ENCODE results near the gene MAP4K2. TPM values are rescaled to one million over a fixed set of nuclear protein-coding genes. Genes with fewer than 3 reads are reported as not detected.
"Not testable (repeated sequence)": the region's sequence is repeated elsewhere in the genome, so short reads cannot be mapped to it uniquely, and the experiment has no call there.

Gene MAP4K2
- total RNA-seq, 5 donors from 2014 or later (not counting 1 experiment from before 2014, with no cell fraction given) = 80.9 to 131 (median 102) TPM

GRCh38 chr11:64848214-64848825, 45.3 kb upstream of the MAP4K2 start:
- Histone ChIP-seq H3K4me1 (ENCODE audit: control insufficient read depth in 1 of 2, extremely low read depth in 1 of 2, insufficient read depth in 2 of 2, low read length in 2 of 2) (peaks cover 44 to 85% of the 10 kb centered on the region in 2 experiments), H3K27ac (ENCODE audit: low read length) (peak overlapping the region; percentile 93), H3K4me3 (ENCODE audit: control insufficient read depth in 1 of 2, extremely low read depth in 1 of 2, low read length in 1 of 2) (no peak overlapping the region), H3K27me3 (replicated peaks in 1 of 2; ENCODE audit: control insufficient read depth in 2 of 2, extremely low read depth in 1 of 2, insufficient read depth in 2 of 2, low read length in 1 of 2) (no peaks in the 10 kb centered on the region), H3K36me3 (ENCODE audit: control insufficient read depth in 2 of 2, extremely low read depth in 1 of 2, insufficient read depth in 1 of 2, low read length in 1 of 2) (peaks cover 6 to 16% of the 10 kb centered on the region in 2 donors), H3K9me3 (no peaks in the 10 kb centered on the region)
- Mint-ChIP-seq H3K27me3 (no peaks in the 10 kb centered on the region), H3K4me3 (peak overlapping the region in 1 of 3 donors; percentile 45), H3K36me3 (no peaks in the 10 kb centered on the region), H3K9me3 (no peaks in the 10 kb centered on the region), H3K4me1 (peaks cover 70 to 73% (median 72%) of the 10 kb centered on the region in 3 donors), H3K27ac (peak overlapping the region; percentile 90 to 94)
- 86% methylated on average over 6 of the region's 6 CpGs for WGBS (ENCODE audit: insufficient coverage)
- CTCF ChIA-PET = interaction anchor here (0.5 to 3.5 kb wide), 20 partner anchors 9 to 149 kb away, joined by 3 to 25 read pairs (median 5); partner anchors contain the start of gene SF1 (in 1 of the 2)
- DNase-seq (no peak), ATAC-seq (replicated peaks in 1 of 4) (no peak)
- POLR2A ChIA-PET = interaction anchor here in 1 of 2 donors (0.7 to 1.4 kb wide), 2 partner anchors 10 to 19 kb away, joined by 4 read pairs; no protein-coding TSS in a partner anchor

DNA sequence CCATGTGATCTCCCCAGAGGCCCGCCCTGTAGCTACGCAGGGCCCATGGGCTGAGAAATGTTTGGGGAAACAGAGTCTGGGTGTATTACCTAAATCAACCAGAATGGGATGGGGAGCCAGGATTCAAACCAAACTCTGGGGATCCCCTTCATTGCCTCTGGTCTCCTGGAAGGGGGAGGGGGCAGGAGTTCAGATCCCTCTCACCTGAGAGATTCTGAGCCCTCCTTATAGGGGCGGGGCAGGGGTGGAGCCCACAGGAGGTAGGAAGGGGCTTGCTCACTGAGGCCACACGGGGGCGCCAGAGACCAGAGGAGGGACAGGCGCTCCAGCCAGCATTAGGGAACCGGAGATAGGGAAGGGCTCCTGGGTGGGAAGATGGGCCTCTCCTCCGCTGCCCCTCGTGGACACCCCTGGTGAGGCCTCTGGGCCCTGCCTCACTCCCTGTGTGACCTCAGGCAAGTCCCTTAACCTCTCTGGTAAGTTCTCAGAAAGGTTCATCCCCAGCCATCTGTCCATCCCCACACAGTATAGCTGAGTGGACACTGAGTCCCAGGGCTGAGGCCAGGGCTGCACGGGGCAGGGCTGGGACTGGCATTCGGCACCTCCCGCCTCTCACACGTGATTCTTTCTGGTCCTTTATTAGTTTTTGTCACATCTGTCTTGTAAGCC, 44.1 kb upstream of the MAP4K2 start:
- Mint-ChIP-seq H3K4me3 (peak overlapping the region in 1 of 3 donors; percentile 26), H3K27ac (peak overlapping the region; percentile 28 to 64), H3K36me3 (no peaks in the 10 kb centered on the region), H3K9me3 (no peaks in the 10 kb centered on the region), H3K27me3 (no peaks in the 10 kb centered on the region), H3K4me1 (peaks cover 60 to 64% (median 63%) of the 10 kb centered on the region in 3 donors)
- peak; percentile 56 to 62 (median 59) for ATAC-seq (replicated peaks in 1 of 4)
- CTCF ChIA-PET = interaction anchor here (0.7 to 3.5 kb wide), 10 partner anchors 15 to 69 kb away, joined by 3 to 25 read pairs (median 4); partner anchors contain the start of gene SF1 (in 1 of the 2)
- Histone ChIP-seq H3K27ac (ENCODE audit: low read length) (peak overlapping the region; percentile 38), H3K9me3 (no peaks in the 10 kb centered on the region), H3K36me3 (ENCODE audit: control insufficient read depth in 2 of 2, extremely low read depth in 1 of 2, insufficient read depth in 1 of 2, low read length in 1 of 2) (peaks cover under 1 to 8% of the 10 kb centered on the region in 2 donors), H3K4me3 (ENCODE audit: control insufficient read depth in 1 of 2, extremely low read depth in 1 of 2, low read length in 1 of 2) (no peak overlapping the region), H3K27me3 (replicated peaks in 1 of 2; ENCODE audit: control insufficient read depth in 2 of 2, extremely low read depth in 1 of 2, insufficient read depth in 2 of 2, low read length in 1 of 2) (no peaks in the 10 kb centered on the region), H3K4me1 (ENCODE audit: control insufficient read depth in 1 of 2, extremely low read depth in 1 of 2, insufficient read depth in 2 of 2, low read length in 2 of 2) (peaks cover 32 to 76% of the 10 kb centered on the region in 2 experiments)
- WGBS (ENCODE audit: insufficient coverage) = 0% methylated on average over 1 of the region's 13 CpGs
- POLR2A ChIA-PET = interaction anchor here in 1 of 2 donors (0.7 kb wide), 1 partner anchor 20 kb away, joined by 4 read pairs; no protein-coding TSS in a partner anchor
- peak; percentile 72 to 96 (median 90) for DNase-seq

- Mint-ChIP-seq H3K27ac (peak overlapping the region; percentile 8 to 87), H3K4me1 (peaks cover 46 to 50% (median 50%) of the 10 kb centered on the region in 3 donors), H3K4me3 (peak overlapping the region; percentile 58 to 85 (median 66))
- not testable (repeated sequence) for H3K9me3 Mint-ChIP-seq; H3K27me3 Mint-ChIP-seq; H3K36me3 Mint-ChIP-seq; ATAC-seq (replicated peaks in 1 of 4); H3K9me3 ChIP-seq; H3K27ac ChIP-seq (ENCODE audit: low read length); H3K4me3 ChIP-seq (ENCODE audit: control insufficient read depth in 1 of 2, extremely low read depth in 1 of 2, low read length in 1 of 2); H3K27me3 ChIP-seq (replicated peaks in 1 of 2; ENCODE audit: control insufficient read depth in 2 of 2, extremely low read depth in 1 of 2, insufficient read depth in 2 of 2, low read length in 1 of 2); DNase-seq; H3K36me3 ChIP-seq (ENCODE audit: control insufficient read depth in 2 of 2, extremely low read depth in 1 of 2, insufficient read depth in 1 of 2, low read length in 1 of 2)
- peaks cover 19 to 62% of the 10 kb centered on the region in 2 experiments for H3K4me1 ChIP-seq (ENCODE audit: control insufficient read depth in 1 of 2, extremely low read depth in 1 of 2, insufficient read depth in 2 of 2, low read length in 2 of 2)
- WGBS (ENCODE audit: insufficient coverage) = 96% methylated on average over 3 of the region's 8 CpGs
- CTCF ChIA-PET = interaction anchor here in 1 of 2 donors (0.6 to 1.2 kb wide), 5 partner anchors 9 to 48 kb away, joined by 3 to 4 read pairs (median 4); no protein-coding TSS in a partner anchor
- POLR2A ChIA-PET = interaction anchor here in 1 of 2 donors (0.6 kb wide), 1 partner anchor 49 kb away, joined by 8 read pairs; no protein-coding TSS in a partner anchor
Measured at GRCh38 chr11:64845776-64846129, 42.7 kb upstream of the MAP4K2 start.

- Histone ChIP-seq H3K36me3 (ENCODE audit: control insufficient read depth in 2 of 2, extremely low read depth in 1 of 2, insufficient read depth in 1 of 2, low read length in 1 of 2) (peaks cover 0 to under 1% of the 10 kb centered on the region in 2 donors), H3K4me1 (ENCODE audit: control insufficient read depth in 1 of 2, extremely low read depth in 1 of 2, insufficient read depth in 2 of 2, low read length in 2 of 2) (peaks cover 19 to 57% of the 10 kb centered on the region in 2 experiments), H3K9me3 (no peaks in the 10 kb centered on the region), H3K27ac (ENCODE audit: low read length) (peak overlapping the region; percentile 76), H3K4me3 (ENCODE audit: control insufficient read depth in 1 of 2, extremely low read depth in 1 of 2, low read length in 1 of 2) (peak overlapping the region; percentile 48 to 59), H3K27me3 (replicated peaks in 1 of 2; ENCODE audit: control insufficient read depth in 2 of 2, extremely low read depth in 1 of 2, insufficient read depth in 2 of 2, low read length in 1 of 2) (no peaks in the 10 kb centered on the region)
- Mint-ChIP-seq H3K4me1 (peaks cover 44 to 47% (median 47%) of the 10 kb centered on the region in 3 donors), H3K4me3 (peak overlapping the region; percentile 58 to 85 (median 66)), H3K36me3 (no peaks in the 10 kb centered on the region), H3K9me3 (no peaks in the 10 kb centered on the region), H3K27me3 (no peaks in the 10 kb centered on the region), H3K27ac (peak overlapping the region; percentile 85 to 87)
- ATAC-seq (replicated peaks in 1 of 4) (no peak), DNase-seq (no peak)
- CTCF ChIA-PET = interaction anchor here (0.6 to 1.2 kb wide), 7 partner anchors 8 to 1124 kb away, joined by 3 to 4 read pairs (median 4); no protein-coding TSS in a partner anchor
- POLR2A ChIA-PET = interaction anchor here (0.6 kb wide), 2 partner anchors 50 to 54 kb away, joined by 5 to 8 read pairs; no protein-coding TSS in a partner anchor
- WGBS (ENCODE audit: insufficient coverage) = 44% methylated on average over 6 of the region's 9 CpGs
Measured at GRCh38 chr11:64845129-64845775, 42.2 kb upstream of the MAP4K2 start.

DNA sequence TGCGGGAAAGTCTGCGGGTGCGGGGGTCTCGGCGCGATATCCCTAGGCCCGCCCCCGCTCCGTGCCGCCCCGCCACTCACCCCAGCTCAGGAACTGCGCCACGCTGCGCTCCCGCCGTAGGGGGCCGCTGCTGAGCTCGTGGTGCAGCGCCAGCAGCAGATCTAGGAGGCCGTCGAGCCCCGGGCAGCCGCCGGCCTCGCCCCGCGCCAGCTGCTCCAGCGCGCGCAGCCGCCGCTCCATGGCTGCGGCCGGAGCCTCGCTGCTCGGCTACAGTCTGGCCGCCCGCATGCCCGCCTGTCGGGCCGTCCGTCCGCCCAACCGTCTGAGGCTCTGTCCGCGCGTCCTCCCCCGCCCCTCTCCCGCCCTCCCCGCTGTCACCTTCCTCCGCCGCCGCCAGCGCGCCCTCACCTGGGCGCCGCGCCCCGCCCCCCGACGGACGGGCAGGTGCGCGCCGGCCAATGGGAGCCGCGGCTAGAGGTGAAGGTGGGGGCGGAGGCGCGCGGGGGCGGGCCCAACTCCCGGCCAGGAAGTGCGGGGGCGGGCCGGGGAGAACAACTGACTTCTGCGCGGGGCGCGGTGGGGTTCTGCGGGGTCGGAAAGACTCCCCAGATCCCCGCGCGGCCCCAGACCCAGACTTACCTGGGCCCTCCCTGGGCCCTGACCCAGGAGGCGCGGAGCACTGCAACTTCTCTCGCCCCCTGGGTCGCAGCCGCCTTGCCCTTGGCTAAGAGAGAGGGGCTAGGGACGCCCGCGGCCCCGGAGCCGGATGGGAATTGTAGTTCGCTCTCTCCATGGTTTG, 41.5 kb upstream of the MAP4K2 start, which contains the start of gene CDC42BPG:
Gene CDC42BPG, minus strand, starts transcription at position 324 of the 799 bp plus-strand sequence. Its CDS starts 84 bp downstream, at position 240.
- DNase-seq (peak; percentile 45 to 85 (median 68)), ATAC-seq (replicated peaks in 1 of 4) (peak; percentile 72 to 78 (median 73))
- peak within 1 kb of the TSS; percentile 85 to 92 for H3K27ac Mint-ChIP-seq
- no peaks in the 10 kb centered on the region for H3K9me3 ChIP-seq
- no peaks in the 10 kb centered on the region for H3K9me3 Mint-ChIP-seq
- ChIA-PET POLR2A (interaction anchor here in 1 of 2 donors (0.6 kb wide), 1 partner anchor 53 kb away, joined by 5 read pairs; no protein-coding TSS in a partner anchor), CTCF (interaction anchor here (0.6 to 1.6 kb wide), 15 partner anchors 28 to 1160 kb away, joined by 3 to 8 read pairs (median 3); partner anchors contain the start of genes MAP4K2 (in 1 of the 2), MEN1 (in 1 of the 2) and PPP2R5B (in 1 of the 2))
- H3K27me3 Mint-ChIP-seq = no peaks in the 10 kb centered on the region
- 1% methylated on average over 85 of the region's 96 CpGs for WGBS (ENCODE audit: insufficient coverage)
- H3K36me3 Mint-ChIP-seq = peaks cover under 1% of the 10 kb centered on the region
- H3K4me1 ChIP-seq (ENCODE audit: control insufficient read depth in 1 of 2, extremely low read depth in 1 of 2, insufficient read depth in 2 of 2, low read length in 2 of 2) = peaks cover 15 to 50% of the 10 kb centered on the region in 2 experiments
- peak within 1 kb of the TSS; percentile 81 to 86 (median 85) for H3K4me3 Mint-ChIP-seq
- H3K4me3 ChIP-seq (ENCODE audit: control insufficient read depth in 1 of 2, extremely low read depth in 1 of 2, low read length in 1 of 2) = peak within 1 kb of the TSS; percentile 48 to 59
- peaks cover 37 to 44% (median 41%) of the 10 kb centered on the region in 3 donors for H3K4me1 Mint-ChIP-seq
- H3K36me3 ChIP-seq (ENCODE audit: control insufficient read depth in 2 of 2, extremely low read depth in 1 of 2, insufficient read depth in 1 of 2, low read length in 1 of 2) = peaks cover 3 to 4% of the 10 kb centered on the region in 2 donors
- H3K27me3 ChIP-seq (replicated peaks in 1 of 2; ENCODE audit: control insufficient read depth in 2 of 2, extremely low read depth in 1 of 2, insufficient read depth in 2 of 2, low read length in 1 of 2) = no peaks in the 10 kb centered on the region
- peak within 1 kb of the TSS; percentile 76 for H3K27ac ChIP-seq (ENCODE audit: low read length)

Measured in T-cell (primary cell).